HEK293 (cell line): ENCODE results near the gene DEK.

Source experiments
- ATF2 ChIP-seq: fragments of 450-650 bp; formaldehyde crosslinking; IDR thresholded peaks from 2 replicates; pipeline ENCODE4 v1.5.1; 2016; ENCODE audit warnings: missing biosample characterization, missing genetic modification characterization, low read depth
- BCL11A ChIP-seq: fragments of 450-650 bp; formaldehyde crosslinking; IDR thresholded peaks from 2 replicates; pipeline ENCODE4 v1.5.1; 2016; ENCODE audit warnings: low read depth, missing biosample characterization, missing genetic modification characterization
- PATZ1 ChIP-seq: fragments of 450-650 bp; formaldehyde crosslinking; IDR thresholded peaks from 2 replicates; pipeline ENCODE4 v1.5.1; 2016; ENCODE audit warnings: missing biosample characterization, missing genetic modification characterization
- SP2 ChIP-seq: fragments of 450-650 bp; formaldehyde crosslinking; IDR thresholded peaks from 2 replicates; pipeline ENCODE4 v1.5.1; 2016; ENCODE audit warnings: missing biosample characterization, missing genetic modification characterization
- YY2 ChIP-seq: fragments of 450-650 bp; formaldehyde crosslinking; IDR thresholded peaks from 2 replicates; pipeline ENCODE4 v1.5.1; 2016; ENCODE audit warnings: missing biosample characterization, missing genetic modification characterization
- ZBTB11 ChIP-seq: fragments of 450-650 bp; formaldehyde crosslinking; conservative IDR thresholded peaks from 2 replicates; pipeline ENCODE4 v1.5.1; 2016; ENCODE audit warnings: low read depth, missing biosample characterization, missing genetic modification characterization
- ZBTB26 ChIP-seq: fragments of 450-650 bp; formaldehyde crosslinking; optimal IDR thresholded peaks from 2 replicates; pipeline ENCODE3; 2016; ENCODE audit warnings: missing biosample characterization, mild to moderate bottlenecking, missing genetic modification characterization
- ZBTB48 ChIP-seq: fragments of 450-650 bp; formaldehyde crosslinking; IDR thresholded peaks from 2 replicates; pipeline ENCODE4 v1.5.1; 2016; ENCODE audit warnings: missing biosample characterization, missing genetic modification characterization
- ZNF148 ChIP-seq: fragments of 450-650 bp; formaldehyde crosslinking; IDR thresholded peaks from 2 replicates; pipeline ENCODE4 v1.5.0; 2017; ENCODE audit warnings: missing biosample characterization, missing genetic modification characterization, borderline replicate concordance
- ZNF18 ChIP-seq: fragments of 450-650 bp; formaldehyde crosslinking; IDR thresholded peaks from 2 replicates; pipeline ENCODE4 v1.5.1; 2016; ENCODE audit warnings: missing biosample characterization, missing genetic modification characterization
- ZNF184 ChIP-seq: fragments of 450-650 bp; IDR thresholded peaks from 2 replicates; pipeline ENCODE4 v1.5.1; 2018; ENCODE audit warnings: missing biosample characterization, mild to moderate bottlenecking, missing genetic modification characterization
- ZNF26 ChIP-seq: fragments of 450-650 bp; formaldehyde crosslinking; IDR thresholded peaks from 2 replicates; pipeline ENCODE4 v1.5.1; 2016; ENCODE audit warnings: missing biosample characterization, missing genetic modification characterization
- ZNF280C ChIP-seq: fragments of 450-650 bp; formaldehyde crosslinking; IDR thresholded peaks from 2 replicates; pipeline ENCODE4 v1.5.1; 2016; ENCODE audit warnings: missing biosample characterization, missing genetic modification characterization
- ZNF433 ChIP-seq: fragments of 450-650 bp; formaldehyde crosslinking; IDR thresholded peaks from 2 replicates; pipeline ENCODE4 v1.5.1; 2016; ENCODE audit warnings: missing biosample characterization, missing genetic modification characterization, low read depth
- ZNF48 ChIP-seq: fragments of 450-650 bp; formaldehyde crosslinking; IDR thresholded peaks from 2 replicates; pipeline ENCODE4 v1.5.1; 2016; ENCODE audit warnings: missing biosample characterization, missing genetic modification characterization
- ZNF529 ChIP-seq: fragments of 450-650 bp; formaldehyde crosslinking; IDR thresholded peaks from 2 replicates; pipeline ENCODE4 v1.5.1; 2017; ENCODE audit warnings: missing genetic modification characterization, missing biosample characterization; ENCODE audit not compliant: insufficient replicate concordance
- ZNF600 ChIP-seq: fragments of 450-650 bp; formaldehyde crosslinking; IDR thresholded peaks from 2 replicates; pipeline ENCODE4 v1.5.1; 2016; ENCODE audit warnings: missing biosample characterization, missing genetic modification characterization
- ZNF658 ChIP-seq: fragments of 450-650 bp; formaldehyde crosslinking; IDR thresholded peaks from 2 replicates; pipeline ENCODE4; 2016; ENCODE audit warnings: missing biosample characterization, missing genetic modification characterization
- ZNF677 ChIP-seq: fragments of 450-650 bp; IDR thresholded peaks from 2 replicates; pipeline ENCODE4 v1.5.0; 2018; ENCODE audit warnings: missing biosample characterization, mild to moderate bottlenecking, missing genetic modification characterization, moderate library complexity
- ZNF776 ChIP-seq: fragments of 450-650 bp; formaldehyde crosslinking; IDR thresholded peaks from 2 replicates; pipeline ENCODE4 v1.5.0; 2017; ENCODE audit warnings: missing biosample characterization, missing genetic modification characterization, borderline replicate concordance
- ZSCAN16 ChIP-seq: fragments of 450-650 bp; formaldehyde crosslinking; IDR thresholded peaks from 2 replicates; pipeline ENCODE4 v1.5.1; 2016; ENCODE audit warnings: missing biosample characterization, missing genetic modification characterization
- ZSCAN30 ChIP-seq: fragments of 450-650 bp; IDR thresholded peaks from 2 replicates; pipeline ENCODE4 v1.5.1; 2018; ENCODE audit warnings: missing biosample characterization, mild to moderate bottlenecking, missing genetic modification characterization, moderate library complexity

DEK gene

GRCh38 chr6:18260448-18261106 is 3.8 kb downstream of the DEK start (continued):
- TF ChIP-seq ZBTB11 (tag by site-specific recombination) = no peak
- no peak for TF ChIP-seq ZBTB48 (tag by site-specific recombination)
- no peak for TF ChIP-seq ATF2 (tag by site-specific recombination)
- TF ChIP-seq ZBTB26 (tag by site-specific recombination) = no peak
- no peak for TF ChIP-seq ZNF148 (tag by site-specific recombination)
- TF ChIP-seq ZNF529 (tag by site-specific recombination) = no peak
- TF ChIP-seq ZNF48 (tag by site-specific recombination) = no peak
- no peak for TF ChIP-seq ZNF26 (tag by site-specific recombination)
- no peak for TF ChIP-seq ZNF677 (tag by site-specific recombination)
- no peak for TF ChIP-seq ZSCAN16 (tag by site-specific recombination)
- TF ChIP-seq ZSCAN30 (tag by site-specific recombination) = no peak
- no peak for TF ChIP-seq ZNF280C (tag by site-specific recombination)
- TF ChIP-seq ZNF658 (tag by site-specific recombination) = no peak
- TF ChIP-seq ZNF184 = no peak
- TF ChIP-seq PATZ1 (tag by site-specific recombination) = 0 out of 2 replicates have a peak, but pooled peaks have one; percentile 23
- TF ChIP-seq SP2 (tag by site-specific recombination) = no peak
- no peak for TF ChIP-seq YY2 (tag by site-specific recombination)
- no peak for TF ChIP-seq ZNF776 (tag by site-specific recombination)
- TF ChIP-seq ZNF600 (tag by site-specific recombination) = 0 out of 2 replicates have a peak, but pooled peaks have one; percentile 11
- no peak for TF ChIP-seq ZNF18 (tag by site-specific recombination)
- no peak for TF ChIP-seq BCL11A (tag by site-specific recombination)
- TF ChIP-seq ZNF433 (tag by site-specific recombination) = no peak
